GM19438 (cell line): Measurements from ENCODE around the gene FAM83E.
"Not testable (repeated sequence)": the region's sequence is repeated elsewhere in the genome, so short reads cannot be mapped to it uniquely, and the experiment has no call there.

ENCODE experiments used
- ATAC-seq: cut with Tn5 transposase; IDR thresholded peaks from one replicate; pipeline ENCODE4 v1.9.1; 2021; ENCODE audit warnings: low read depth; ENCODE audit not compliant: unreplicated experiment

FAM83E gene

GRCh38 chr19:48614436-48615230 lies at the start of gene FAM83E:
TSS of gene FAM83E (minus strand) at chr19:48615076. CDS start at chr19:48613372, 1,704 bp downstream.
- ATAC-seq: no peak

- no peak for ATAC-seq
Observed at GRCh38 chr19:48664476-48664875, 49.6 kb upstream of the FAM83E start.

GRCh38 chr19:48663667-48664066 lies 48.8 kb upstream of the FAM83E start:
- ATAC-seq: no peak

- ATAC-seq: no peak
Observed at GRCh38 chr19:48661711-48662090, 46.8 kb upstream of the FAM83E start.

GRCh38 chr19:48660852-48661710 lies 46.2 kb upstream of the FAM83E start:
- ATAC-seq: peak; percentile 80

- ATAC-seq: no peak
Observed at GRCh38 chr19:48659768-48660167, 44.9 kb upstream of the FAM83E start.

- no peak for ATAC-seq
Observed at GRCh38 chr19:48658483-48658882, 43.6 kb upstream of the FAM83E start.

- not testable (repeated sequence) for ATAC-seq
Observed at GRCh38 chr19:48657828-48658227, 43.0 kb upstream of the FAM83E start.

GRCh38 chr19:48656840-48657474 lies 42.1 kb upstream of the FAM83E start:
- ATAC-seq: no peak

- no peak for ATAC-seq
Observed at GRCh38 chr19:48654299-48655059, 39.6 kb upstream of the FAM83E start.

GRCh38 chr19:48651683-48652048 lies 36.8 kb upstream of the FAM83E start:
- no peak for ATAC-seq

- no peak for ATAC-seq
Observed at GRCh38 chr19:48650974-48651682, 36.3 kb upstream of the FAM83E start.

GRCh38 chr19:48648134-48648533 lies 33.3 kb upstream of the FAM83E start:
- ATAC-seq: no peak

- no peak for ATAC-seq
Observed at GRCh38 chr19:48646722-48647216, 31.9 kb upstream of the FAM83E start.

GRCh38 chr19:48646001-48646721 lies 31.3 kb upstream of the FAM83E start, which contains the start of gene CA11:
TSS of gene CA11 (minus strand) at chr19:48646187. CDS start at chr19:48645632, 555 bp downstream.
- no peak for ATAC-seq

GRCh38 chr19:48645620-48646000 lies 30.7 kb upstream of the FAM83E start:
- no peak for ATAC-seq

GRCh38 chr19:48644839-48645619 lies 30.2 kb upstream of the FAM83E start:
- ATAC-seq: no peak

- ATAC-seq: no peak
Observed at GRCh38 chr19:48644355-48644754, 29.5 kb upstream of the FAM83E start.
